B cell (primary cell): ENCODE data around the gene EXOC6. TPM values are rescaled to one million over a fixed set of nuclear protein-coding genes. Genes with fewer than 3 reads are reported as not detected.

Source experiments
- ATAC-seq: fragments of 200-7000 bp; cut with Tn5 transposase; one replicate; pipeline ENCODE4 v1.10.0; 2021; ENCODE audit warnings: low read depth, mild to moderate bottlenecking, moderate number of reproducible peaks, moderate library complexity
- CTCF ChIA-PET: fragments of 350-600 bp; sonication (Branson Sonifier 250); formaldehyde crosslinking; loops from one replicate; lab custom pipeline; 2021; ENCODE audit warnings: antibody characterized with exemption, inconsistent platforms; lab: Charles Lee
- POLR2A ChIA-PET: fragments of 350-600 bp; sonication (Branson Sonifier 250); formaldehyde crosslinking; loops from one replicate; lab custom pipeline; 2021; ENCODE audit warnings: antibody characterized with exemption; lab: Charles Lee
- DNase-seq: peaks from one replicate; pipeline ENCODE4 v3.0.0; 2013
- H2AFZ ChIP-seq: 2 replicates; pipeline ENCODE4 v1.6.1; 2012; ENCODE audit warnings: mild to moderate bottlenecking, low read depth, low read length; ENCODE audit not compliant: insufficient read depth, poor library complexity, severe bottlenecking
- H3K27ac ChIP-seq, 2 donors: 1 replicate in 1 of 2; 2 replicates in 1 of 2; pipeline ENCODE4 v1.5.1; 2012 to 2013; ENCODE audit warnings: low read length in 2 of 2, mild to moderate bottlenecking in 2 of 2, moderate library complexity in 1 of 2
- H3K27me3 ChIP-seq, 4 experiments: fragments of 200-600 bp in 1 of 4; sonication (generic) in 1 of 4; replicated peaks in 1 of 4; 1 replicate in 2 of 4; 2 replicates in 2 of 4; pipeline versions ENCODE4 v1.6.1 to v1.7.0; 2013 to 2016; ENCODE audit warnings: low read length in 3 of 4, mild to moderate bottlenecking in 2 of 4, mixed read lengths in 1 of 4, moderate library complexity in 1 of 4; ENCODE audit not compliant: insufficient read depth in 4 of 4, control insufficient read depth in 3 of 4; ENCODE audit errors: control extremely low read depth in 1 of 4
- H3K36me3 ChIP-seq, 2 experiments: replicated peaks in 1 of 2; 1 replicate in 1 of 2; 2 replicates in 1 of 2; pipeline versions ENCODE4 v1.6.1 to v1.7.1; 2013; ENCODE audit warnings: low read length in 1 of 2; ENCODE audit not compliant: insufficient read depth in 2 of 2, control insufficient read depth in 1 of 2; ENCODE audit errors: control extremely low read depth in 1 of 2, extremely low read depth in 1 of 2
- H3K4me1 ChIP-seq, 2 donors: fragments of 200-600 bp in 1 of 2; sonication (generic) in 1 of 2; 1 replicate in 1 of 2; 2 replicates in 1 of 2; pipeline versions ENCODE4 v1.5.1 to v1.6.1; 2013 to 2017; ENCODE audit warnings: low read length in 2 of 2; ENCODE audit not compliant: control insufficient read depth in 2 of 2, insufficient read depth in 2 of 2
- H3K4me2 ChIP-seq: replicated peaks from 2 replicates; pipeline ENCODE3; 2012; ENCODE audit warnings: mild to moderate bottlenecking, low read depth, low read length; ENCODE audit not compliant: poor library complexity, severe bottlenecking
- H3K4me3 ChIP-seq, 5 experiments: fragments of 200-600 bp in 1 of 5; sonication (generic) in 1 of 5; 1 replicate in 3 of 5; 2 replicates in 2 of 5; pipeline versions ENCODE4 v1.5.1 to v1.7.0; 2011 to 2016; ENCODE audit warnings: low read length in 4 of 5, mild to moderate bottlenecking in 4 of 5, low read depth in 2 of 5, control low read depth in 1 of 5, moderate library complexity in 1 of 5; ENCODE audit not compliant: insufficient read depth in 1 of 5; ENCODE audit errors: control extremely low read depth in 1 of 5, extremely low read depth in 1 of 5
- H3K79me2 ChIP-seq: fragments of 200-600 bp; sonication (generic); one replicate; pipeline ENCODE4 v1.6.0; 2016; ENCODE audit warnings: low read length; ENCODE audit not compliant: control insufficient read depth, insufficient read depth
- H3K9ac ChIP-seq: fragments of 200-600 bp; sonication (generic); 2 replicates; pipeline ENCODE4 v1.6.1; 2017; ENCODE audit warnings: mild to moderate bottlenecking, low read length, moderate library complexity
- H3K9me3 ChIP-seq, 3 donors: one replicate each; pipeline versions ENCODE4 v1.6.1 to v1.7.1; 2013; ENCODE audit warnings: low read length in 2 of 3; ENCODE audit not compliant: control insufficient read depth in 2 of 3, insufficient read depth in 1 of 3; ENCODE audit errors: control extremely low read depth in 1 of 3
- H4K20me1 ChIP-seq: 2 replicates; pipeline ENCODE4 v1.6.0; 2012; ENCODE audit warnings: mild to moderate bottlenecking, low read length; ENCODE audit not compliant: insufficient read depth, control insufficient read depth, poor library complexity, severe bottlenecking
- H3K27ac Mint-ChIP-seq: one replicate; pipeline ENCODE4 v1.8.0; 2021; ENCODE audit warnings: mixed read lengths
- H3K27me3 Mint-ChIP-seq: one replicate; pipeline ENCODE4 v1.8.0; 2021; ENCODE audit warnings: mixed read lengths
- H3K4me1 Mint-ChIP-seq: one replicate; pipeline ENCODE4 v1.8.0; 2021; ENCODE audit warnings: mixed read lengths
- H3K4me3 Mint-ChIP-seq: one replicate; pipeline ENCODE4 v1.8.0; 2021; ENCODE audit warnings: mixed read lengths
- H3K9me3 Mint-ChIP-seq: one replicate; pipeline ENCODE4 v1.8.0; 2022; ENCODE audit warnings: mixed read lengths; ENCODE audit not compliant: insufficient read depth
- EZH2 ChIP-seq: IDR thresholded peaks from 2 replicates; pipeline ENCODE4 v1.6.1; 2012; ENCODE audit warnings: borderline replicate concordance, low read depth, mild to moderate bottlenecking, moderate library complexity, low read length; ENCODE audit not compliant: insufficient read depth, poor library complexity, severe bottlenecking
- WGBS: methylation state at CpG from one replicate; pipeline ENCODE4 v1.1.5; 2013; ENCODE audit warnings: missing lambda C conversion rate; ENCODE audit not compliant: insufficient coverage; 5-methylcytosine and 5-hydroxymethylcytosine counted together
- intact Hi-C: fragments of 100-400 bp; cut with micrococcal nuclease; formaldehyde crosslinking; loops from one replicate; pipeline ENCODE4 v1.10.0; 2022
- polyA plus RNA-seq: library from polyadenylated mRNA; depleted of rRNA; stranded (reverse); fragments of >200 nt; gene quantifications from 2 replicates; pipeline ENCODE4 v1.2.3, GENCODE V29; 2012
- total RNA-seq, 2 donors: library from RNA; stranded (reverse); fragments of 120-200 nt in 1 of 2; gene quantifications; 1 replicate in 1 of 2; 2 replicates in 1 of 2; pipeline versions ENCODE4 v1.2.3 to v1.2.4, GENCODE V29; 2013 to 2022
- TF ChIP-seq, protein P1 (sequence below): fragments of 200-600 bp; IDR thresholded peaks from one replicate; pipeline ENCODE4 v1.8.0; 2022; ENCODE audit warnings: antibody characterized with exemption, mild to moderate bottlenecking

Gene EXOC6
- total and polyA plus RNA-seq, 2 donors (not counting 1 experiment from before 2014, with no cell fraction given) = 7.9 to 22.6 TPM

DNA sequence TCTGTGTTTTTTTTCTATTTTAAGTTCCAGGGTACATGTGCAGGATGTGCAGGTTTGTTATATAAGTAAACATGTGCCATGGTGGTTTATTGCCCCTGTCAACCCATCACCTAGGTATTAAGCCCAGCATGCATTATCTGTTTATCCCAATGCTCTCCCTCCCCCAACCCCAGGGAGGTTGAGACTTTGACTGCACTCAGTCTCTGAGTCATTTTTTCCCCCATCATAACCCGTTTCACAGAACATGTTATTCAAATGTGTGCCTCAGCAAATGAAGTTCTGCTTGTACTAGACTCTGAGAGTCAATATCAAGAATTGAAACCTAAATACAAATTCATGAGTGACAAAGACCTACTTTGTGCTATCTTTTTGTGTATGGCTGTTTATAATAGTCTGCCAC lies 142.3 kb downstream of the EXOC6 start:
- CTCF ChIA-PET = no interaction called here
- no peaks in the 10 kb centered on the region for H3K27me3 ChIP-seq
- H4K20me1 ChIP-seq = no peaks in the 10 kb centered on the region
- ATAC-seq (no peak), DNase-seq (no peak)
- H2AFZ ChIP-seq = no peak overlapping the region
- H3K4me1 ChIP-seq = no peaks in the 10 kb centered on the region
- H3K4me3 ChIP-seq = no peak overlapping the region
- WGBS = no CpG with 5 or more reads among the region's 1 CpG
- POLR2A ChIA-PET = no interaction called here
- H3K4me2 ChIP-seq = no peak overlapping the region
- H3K36me3 ChIP-seq = no peaks in the 10 kb centered on the region
- H3K9ac ChIP-seq = no peak overlapping the region
- H3K27ac ChIP-seq = no peak overlapping the region
- no peaks in the 10 kb centered on the region for H3K79me2 ChIP-seq
- H3K27ac Mint-ChIP-seq = no peak overlapping the region
- no peak overlapping the region for H3K4me3 Mint-ChIP-seq
- no peaks in the 10 kb centered on the region for H3K27me3 Mint-ChIP-seq
- intact Hi-C loops = no loop called here
- TF ChIP-seq, protein P1, sequence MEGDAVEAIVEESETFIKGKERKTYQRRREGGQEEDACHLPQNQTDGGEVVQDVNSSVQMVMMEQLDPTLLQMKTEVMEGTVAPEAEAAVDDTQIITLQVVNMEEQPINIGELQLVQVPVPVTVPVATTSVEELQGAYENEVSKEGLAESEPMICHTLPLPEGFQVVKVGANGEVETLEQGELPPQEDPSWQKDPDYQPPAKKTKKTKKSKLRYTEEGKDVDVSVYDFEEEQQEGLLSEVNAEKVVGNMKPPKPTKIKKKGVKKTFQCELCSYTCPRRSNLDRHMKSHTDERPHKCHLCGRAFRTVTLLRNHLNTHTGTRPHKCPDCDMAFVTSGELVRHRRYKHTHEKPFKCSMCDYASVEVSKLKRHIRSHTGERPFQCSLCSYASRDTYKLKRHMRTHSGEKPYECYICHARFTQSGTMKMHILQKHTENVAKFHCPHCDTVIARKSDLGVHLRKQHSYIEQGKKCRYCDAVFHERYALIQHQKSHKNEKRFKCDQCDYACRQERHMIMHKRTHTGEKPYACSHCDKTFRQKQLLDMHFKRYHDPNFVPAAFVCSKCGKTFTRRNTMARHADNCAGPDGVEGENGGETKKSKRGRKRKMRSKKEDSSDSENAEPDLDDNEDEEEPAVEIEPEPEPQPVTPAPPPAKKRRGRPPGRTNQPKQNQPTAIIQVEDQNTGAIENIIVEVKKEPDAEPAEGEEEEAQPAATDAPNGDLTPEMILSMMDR = no peak
- no peak for TF ChIP-seq EZH2
- no peaks in the 10 kb centered on the region for H3K9me3 Mint-ChIP-seq
- no peaks in the 10 kb centered on the region for H3K9me3 ChIP-seq
- H3K4me1 Mint-ChIP-seq = no peaks in the 10 kb centered on the region

DNA sequence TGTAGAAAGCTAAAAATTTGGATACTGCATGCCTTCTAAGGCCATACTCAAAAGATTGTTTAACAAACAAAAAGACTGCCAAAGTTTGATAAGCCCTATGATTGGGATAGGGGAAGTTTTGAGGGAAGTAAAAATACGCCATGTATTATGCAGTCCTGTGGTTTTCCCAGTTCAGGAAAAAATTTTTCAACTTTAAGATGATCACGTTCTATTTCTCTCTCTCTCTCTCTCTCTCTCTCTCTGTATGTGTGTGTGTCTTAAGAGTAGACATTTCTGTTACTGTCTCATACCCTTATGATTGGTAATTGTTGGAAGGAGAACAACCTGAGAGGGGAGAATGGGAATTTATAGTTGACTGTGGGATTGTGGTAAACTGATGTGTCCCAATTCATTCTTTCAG lies 143.2 kb downstream of the EXOC6 start:
- no peaks in the 10 kb centered on the region for H4K20me1 ChIP-seq
- ChIA-PET POLR2A (no interaction called here), CTCF (interaction anchor here (0.8 kb wide), 1 partner anchor 106 kb away, joined by 3 read pairs; no protein-coding TSS in a partner anchor)
- H3K27ac ChIP-seq = no peak overlapping the region
- no peaks in the 10 kb centered on the region for H3K9me3 ChIP-seq
- no peak for DNase-seq
- no peak for ATAC-seq
- H3K9me3 Mint-ChIP-seq = no peaks in the 10 kb centered on the region
- H3K4me3 Mint-ChIP-seq = no peak overlapping the region
- H3K9ac ChIP-seq = no peak overlapping the region
- H3K27ac Mint-ChIP-seq = no peak overlapping the region
- H2AFZ ChIP-seq = no peak overlapping the region
- no CpG with 5 or more reads among the region's 2 CpGs for WGBS
- H3K4me3 ChIP-seq = no peak overlapping the region
- no peaks in the 10 kb centered on the region for H3K27me3 ChIP-seq
- no peaks in the 10 kb centered on the region for H3K36me3 ChIP-seq
- intact Hi-C loops = no loop called here
- no peak overlapping the region for H3K4me2 ChIP-seq
- TF ChIP-seq, protein P1 = no peak
- TF ChIP-seq EZH2 = no peak
- no peaks in the 10 kb centered on the region for H3K4me1 Mint-ChIP-seq
- H3K4me1 ChIP-seq = no peaks in the 10 kb centered on the region
- no peaks in the 10 kb centered on the region for H3K79me2 ChIP-seq
- no peaks in the 10 kb centered on the region for H3K27me3 Mint-ChIP-seq
